Astrocyte of the cerebellum (primary cell): ENCODE results near the gene SLC6A11.
A peak's percentile ranks its signal among the peaks of the same experiment; 100 is the strongest.

ENCODE experiments used
- DNase-seq: peaks from one replicate; pipeline ENCODE4 v3.0.0-alpha.2; 2011; ENCODE audit warnings: low read depth
- H3K4me3 ChIP-seq: 2 replicates; pipeline ENCODE4 v1.5.1; 2011; ENCODE audit warnings: mild to moderate bottlenecking, low read depth, low read length, moderate library complexity
- in situ Hi-C: cut with HindIII; loops from 2 replicates; pipeline ENCODE4 v1.10.0; 2017; ENCODE audit warnings: low sequenced_read_pairs
- TF ChIP-seq, protein P1 (sequence below): IDR thresholded peaks from 2 replicates; pipeline ENCODE4 v1.5.1; 2012; ENCODE audit warnings: low read length, low read depth, moderate library complexity, mild to moderate bottlenecking; ENCODE audit errors: missing control alignments

The SLC6A11 gene

DNA sequence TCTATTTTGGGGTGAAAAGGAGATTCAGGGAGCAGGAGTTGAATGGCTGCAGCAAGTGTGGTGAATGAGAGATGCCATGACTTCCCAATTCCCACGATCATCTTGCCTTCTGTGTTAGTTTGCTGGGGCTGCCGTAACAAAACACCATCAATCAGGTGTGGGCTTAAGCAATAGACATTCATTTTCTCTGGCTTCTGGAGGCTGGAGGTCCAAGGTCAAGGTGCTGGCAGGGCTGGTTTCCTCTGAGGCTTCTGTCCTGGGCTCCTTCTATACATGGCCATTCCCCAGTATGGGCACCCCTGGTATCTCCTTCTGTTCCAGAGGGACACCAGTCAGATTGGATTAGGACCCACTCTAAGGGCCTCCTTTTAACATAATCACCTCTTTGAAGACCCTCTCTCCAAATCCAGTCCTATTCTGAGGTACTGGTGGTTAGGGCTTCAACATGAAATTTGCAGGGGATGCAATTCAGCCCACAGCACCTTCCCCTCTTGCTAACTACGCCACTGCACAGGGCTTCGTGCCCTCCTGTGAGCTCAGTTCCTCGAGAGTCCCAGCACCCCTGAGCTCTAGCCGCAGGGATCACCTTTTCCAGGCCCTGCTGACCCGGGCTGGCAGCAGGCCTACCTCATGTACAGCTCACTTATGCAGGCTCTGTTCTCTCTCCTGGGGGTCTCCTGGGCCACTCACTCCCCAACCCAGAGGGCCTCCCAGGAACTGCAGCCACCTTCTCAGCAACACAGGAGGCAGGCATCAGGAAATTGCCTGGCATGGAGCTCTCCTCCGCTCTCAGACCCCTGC lies 37.3 kb upstream of the SLC6A11 start:
- no peak for DNase-seq
- in situ Hi-C loops, result no loop called here
- TF ChIP-seq, protein P1, sequence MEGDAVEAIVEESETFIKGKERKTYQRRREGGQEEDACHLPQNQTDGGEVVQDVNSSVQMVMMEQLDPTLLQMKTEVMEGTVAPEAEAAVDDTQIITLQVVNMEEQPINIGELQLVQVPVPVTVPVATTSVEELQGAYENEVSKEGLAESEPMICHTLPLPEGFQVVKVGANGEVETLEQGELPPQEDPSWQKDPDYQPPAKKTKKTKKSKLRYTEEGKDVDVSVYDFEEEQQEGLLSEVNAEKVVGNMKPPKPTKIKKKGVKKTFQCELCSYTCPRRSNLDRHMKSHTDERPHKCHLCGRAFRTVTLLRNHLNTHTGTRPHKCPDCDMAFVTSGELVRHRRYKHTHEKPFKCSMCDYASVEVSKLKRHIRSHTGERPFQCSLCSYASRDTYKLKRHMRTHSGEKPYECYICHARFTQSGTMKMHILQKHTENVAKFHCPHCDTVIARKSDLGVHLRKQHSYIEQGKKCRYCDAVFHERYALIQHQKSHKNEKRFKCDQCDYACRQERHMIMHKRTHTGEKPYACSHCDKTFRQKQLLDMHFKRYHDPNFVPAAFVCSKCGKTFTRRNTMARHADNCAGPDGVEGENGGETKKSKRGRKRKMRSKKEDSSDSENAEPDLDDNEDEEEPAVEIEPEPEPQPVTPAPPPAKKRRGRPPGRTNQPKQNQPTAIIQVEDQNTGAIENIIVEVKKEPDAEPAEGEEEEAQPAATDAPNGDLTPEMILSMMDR, result no peak

DNA sequence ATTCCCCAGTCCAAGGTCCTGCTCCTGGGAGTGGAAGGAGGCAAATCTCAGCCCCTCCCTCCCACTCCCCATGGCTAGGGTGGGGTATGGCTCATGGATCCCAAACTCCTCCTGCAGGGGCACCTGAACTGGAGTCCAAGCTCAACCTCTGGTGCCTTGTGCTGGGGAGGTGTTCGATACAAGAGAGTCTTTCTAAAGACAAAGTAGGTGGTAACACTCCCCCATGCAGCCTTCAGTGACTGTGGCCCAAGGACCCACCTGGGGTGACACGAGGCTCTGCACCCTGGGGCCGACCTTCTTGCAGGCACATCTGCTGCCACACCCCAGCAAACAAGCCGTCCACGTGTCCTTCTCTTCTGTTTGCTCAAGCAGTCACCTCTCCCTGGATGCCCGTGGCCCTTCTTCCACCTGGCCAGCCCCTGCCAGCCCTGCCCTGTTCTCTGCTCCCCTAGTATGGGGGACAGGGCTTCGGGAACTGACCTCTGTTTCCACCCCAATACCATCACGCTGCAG lies 36.7 kb upstream of the SLC6A11 start:
- in situ Hi-C loops, result no loop called here
- no peak overlapping the region for H3K4me3 ChIP-seq
- TF ChIP-seq, protein P1, result no peak
- DNase-seq, result no peak

More for the DNA sequence above, 37.3 kb upstream of the SLC6A11 start:
- H3K4me3 ChIP-seq, result no peak overlapping the region

GRCh38 chr3:10780243-10780642 lies 35.8 kb upstream of the SLC6A11 start:
- TF ChIP-seq, protein P1, result no peak
- H3K4me3 ChIP-seq, result no peak overlapping the region
- DNase-seq, result no peak
- in situ Hi-C loops, result no loop called here

- in situ Hi-C loops, result no loop called here
- no peak overlapping the region for H3K4me3 ChIP-seq
- TF ChIP-seq, protein P1, result no peak
- no peak for DNase-seq
Measured at GRCh38 chr3:10780922-10781321, 35.1 kb upstream of the SLC6A11 start.

DNA sequence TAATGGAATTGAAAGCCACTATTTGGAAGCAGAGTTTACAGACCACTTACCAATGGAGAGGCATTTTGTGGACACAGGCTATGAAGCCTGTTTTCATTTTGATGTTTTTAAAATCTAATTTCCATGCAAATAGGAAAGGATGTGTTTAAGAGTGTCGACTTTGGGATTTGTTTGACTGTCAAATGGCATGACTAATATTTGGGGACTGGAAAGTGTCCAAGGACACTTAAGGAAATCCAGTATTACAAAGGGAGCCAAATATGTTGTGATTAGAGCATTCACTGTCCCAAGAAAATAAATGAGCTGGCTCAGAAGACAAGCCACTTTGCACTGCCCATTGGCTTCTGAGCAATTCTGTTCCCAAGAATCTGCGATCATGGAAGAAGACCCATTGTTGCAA lies 34.0 kb upstream of the SLC6A11 start:
- DNase-seq, result no peak
- H3K4me3 ChIP-seq, result no peak overlapping the region
- in situ Hi-C loops, result no loop called here
- TF ChIP-seq, protein P1, result no peak

- DNase-seq, result no peak
- TF ChIP-seq, protein P1, result peak; percentile 74
- in situ Hi-C loops, result no loop called here
- no peak overlapping the region for H3K4me3 ChIP-seq
Measured at GRCh38 chr3:10783360-10784351, 32.4 kb upstream of the SLC6A11 start.
